HepG2 (cell line): Measurements from ENCODE around the gene ATRN.

ENCODE experiments used
- EZH2 ChIP-seq: conservative IDR thresholded peaks from 2 replicates; pipeline ENCODE4 v1.6.1; 2012; ENCODE audit warnings: mild to moderate bottlenecking, low read depth, low read length, moderate library complexity
- POLR2AphosphoS5 ChIP-seq: IDR thresholded peaks from 2 replicates; pipeline ENCODE4 v1.6.1; 2012; ENCODE audit warnings: low read depth, low read length

GRCh38 chr20:3583765-3584164 lies 112.9 kb downstream of the ATRN start:
- TF ChIP-seq EZH2, result no peak
- TF ChIP-seq POLR2AphosphoS5, result no peak
